Renal cortical epithelial cell (primary cell): Measurements from ENCODE around the gene LUC7L3. TPM values are rescaled to one million over a fixed set of nuclear protein-coding genes. Genes with fewer than 3 reads are reported as not detected.
"Not testable (repeated sequence)": the region's sequence is repeated elsewhere in the genome, so short reads cannot be mapped to it uniquely, and the experiment has no call there.

Source experiments
- DNase-seq: peaks from one replicate; pipeline ENCODE4 v3.0.0-alpha.2; 2011; ENCODE audit warnings: low read depth
- total RNA-seq: library from RNA; depleted of rRNA; stranded (reverse); fragments of >200 nt; gene quantifications from 2 replicates; pipeline ENCODE4 v1.2.3, GENCODE V29; 2014

Gene LUC7L3
- total RNA-seq, 1 donor from 2014 or later = 41.9 TPM

DNA sequence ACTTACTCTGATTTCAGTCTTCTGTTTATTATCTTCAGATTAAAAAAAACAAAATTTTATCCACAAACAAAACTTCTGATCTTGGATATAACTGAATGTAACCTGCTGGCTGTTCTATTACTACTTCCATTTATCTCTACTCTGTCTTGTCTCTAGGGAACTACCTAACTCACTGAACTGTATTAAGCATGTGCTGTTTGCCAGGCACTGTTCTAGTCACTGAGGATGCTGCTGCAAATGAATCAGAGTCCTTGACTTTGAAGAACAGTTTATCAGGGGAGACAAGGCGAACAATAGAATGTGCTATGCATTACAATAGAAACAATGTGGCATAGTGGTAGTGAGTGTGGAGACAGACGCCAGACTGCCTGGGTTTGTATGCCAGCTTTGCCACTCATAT lies 9.4 kb upstream of the LUC7L3 start:
- DNase-seq = no peak

- no peak for DNase-seq
These were observed 8.8 kb upstream of the LUC7L3 start for GRCh38 chr17:50710650-50711049.

- DNase-seq = no peak
These were observed 6.8 kb upstream of the LUC7L3 start for GRCh38 chr17:50712641-50713040.

- DNase-seq = no peak
These were observed 3.9 kb upstream of the LUC7L3 start for GRCh38 chr17:50715471-50715870.

GRCh38 chr17:50719924-50720794 lies 756 bp downstream of the LUC7L3 start:
- no peak for DNase-seq

DNA sequence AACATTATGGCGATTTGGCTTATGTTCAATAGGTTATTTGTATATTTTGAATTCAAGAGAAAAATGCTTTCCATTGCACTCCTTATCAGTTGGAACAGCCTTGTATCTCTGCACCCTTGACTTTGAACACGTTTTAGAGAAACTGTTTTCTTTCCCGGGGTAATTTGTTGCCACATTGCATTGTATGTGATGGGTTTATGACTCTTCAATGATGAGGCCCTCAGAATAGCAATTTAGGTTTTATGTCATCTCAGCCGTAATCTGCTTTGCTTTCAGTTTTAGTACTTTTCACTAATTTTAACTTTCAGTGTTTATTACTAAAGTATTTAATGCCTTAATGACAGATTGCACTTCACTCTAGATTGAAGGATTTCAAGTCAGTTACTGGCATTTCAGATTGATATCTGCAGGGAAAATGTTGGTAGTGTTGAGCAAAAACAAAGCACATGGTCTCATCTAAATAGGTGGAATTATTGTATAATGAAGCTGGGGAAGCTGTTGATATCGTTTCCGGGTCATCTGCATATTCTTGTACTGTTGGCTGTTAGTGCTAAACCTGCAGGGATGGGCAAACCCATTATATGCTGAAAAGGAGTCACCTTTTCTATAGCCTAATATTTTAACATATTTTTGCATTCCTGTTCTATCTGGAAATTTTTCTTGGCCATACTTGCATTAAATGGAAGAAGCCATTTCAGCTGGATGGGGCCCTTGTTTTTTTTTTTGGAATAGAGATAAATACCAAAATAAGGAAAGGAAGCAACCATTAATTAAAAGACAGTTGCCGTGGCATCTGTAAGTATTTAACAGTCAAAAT lies 2.0 kb downstream of the LUC7L3 start:
- DNase-seq = peak; percentile 26

DNA sequence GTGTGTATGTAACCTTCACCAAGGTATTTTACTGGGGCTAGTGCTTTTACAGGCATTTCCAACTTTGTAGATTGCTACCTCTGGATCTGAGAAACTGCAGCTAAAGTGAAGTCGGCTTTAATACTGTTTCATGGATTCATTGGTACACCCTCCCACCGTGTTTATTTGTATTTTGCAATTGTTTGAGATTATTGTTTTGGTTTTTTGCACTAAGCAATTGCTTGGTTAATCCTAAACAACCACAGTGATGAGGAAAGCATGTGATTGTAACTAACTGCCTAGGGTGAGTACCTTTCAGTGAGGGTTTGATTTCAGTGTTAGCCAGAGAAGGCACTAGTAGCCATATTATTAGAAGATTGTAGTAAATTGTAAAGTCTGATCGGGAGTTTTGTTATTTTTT lies 3.3 kb downstream of the LUC7L3 start:
- peak; percentile 49 for DNase-seq

GRCh38 chr17:50724622-50725021 lies 5.2 kb downstream of the LUC7L3 start:
- DNase-seq = not testable (repeated sequence)

DNA sequence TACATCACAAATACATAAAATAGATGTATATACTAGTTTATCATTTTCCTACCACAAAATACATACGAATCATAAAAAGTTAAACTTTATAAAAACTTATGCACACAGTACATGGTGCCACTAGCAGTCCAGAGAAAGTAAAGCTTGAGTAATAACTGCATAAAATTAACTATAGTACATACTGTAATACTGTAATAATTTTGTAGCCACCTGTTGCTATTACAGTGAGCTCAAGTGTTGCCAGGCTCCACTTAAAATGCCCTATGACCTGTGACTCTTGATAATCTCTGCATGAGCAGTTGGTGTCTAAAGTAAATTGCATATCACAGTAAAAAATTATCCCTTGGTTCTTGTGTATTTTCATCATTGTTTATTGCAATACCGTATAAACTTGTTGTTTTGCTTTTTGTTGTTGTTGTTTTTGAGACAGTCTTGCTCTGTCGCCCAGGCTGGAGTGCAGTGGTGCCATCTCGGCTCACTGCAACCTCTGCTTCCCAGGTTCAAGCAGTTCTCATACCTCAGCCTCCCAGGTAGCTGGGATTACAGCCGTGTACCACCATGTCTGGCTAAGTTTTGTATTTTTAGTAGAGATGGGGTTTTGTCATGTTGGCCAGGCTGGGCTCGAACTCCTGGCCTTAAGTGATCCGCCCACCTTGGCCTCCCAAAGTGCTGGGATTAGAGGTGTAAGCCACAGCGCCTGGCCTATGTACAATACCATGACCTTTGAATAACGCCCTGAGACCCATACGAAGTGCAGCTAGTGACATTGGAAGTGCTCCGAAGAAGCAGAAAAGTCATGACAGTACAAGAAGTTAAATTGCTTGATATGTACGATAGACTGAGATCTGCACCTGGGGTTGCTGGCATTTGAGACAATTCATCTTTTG lies 6.6 kb downstream of the LUC7L3 start:
- no peak for DNase-seq

DNA sequence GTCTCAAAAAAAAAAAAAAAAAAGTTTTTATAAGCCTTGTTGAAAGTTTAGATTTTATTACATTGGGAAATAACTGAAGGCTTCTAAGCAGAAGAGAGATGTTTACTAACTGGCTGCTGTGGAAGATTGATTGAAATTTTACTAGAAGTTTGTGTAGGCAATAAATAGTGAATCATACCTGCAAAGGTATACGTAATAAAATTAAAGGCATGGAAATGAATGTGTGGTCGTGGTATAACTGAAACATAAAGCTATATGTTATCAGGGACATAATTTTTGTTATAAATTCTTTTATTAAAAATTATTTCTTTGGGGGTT lies 8.7 kb downstream of the LUC7L3 start:
- no peak for DNase-seq

DNA sequence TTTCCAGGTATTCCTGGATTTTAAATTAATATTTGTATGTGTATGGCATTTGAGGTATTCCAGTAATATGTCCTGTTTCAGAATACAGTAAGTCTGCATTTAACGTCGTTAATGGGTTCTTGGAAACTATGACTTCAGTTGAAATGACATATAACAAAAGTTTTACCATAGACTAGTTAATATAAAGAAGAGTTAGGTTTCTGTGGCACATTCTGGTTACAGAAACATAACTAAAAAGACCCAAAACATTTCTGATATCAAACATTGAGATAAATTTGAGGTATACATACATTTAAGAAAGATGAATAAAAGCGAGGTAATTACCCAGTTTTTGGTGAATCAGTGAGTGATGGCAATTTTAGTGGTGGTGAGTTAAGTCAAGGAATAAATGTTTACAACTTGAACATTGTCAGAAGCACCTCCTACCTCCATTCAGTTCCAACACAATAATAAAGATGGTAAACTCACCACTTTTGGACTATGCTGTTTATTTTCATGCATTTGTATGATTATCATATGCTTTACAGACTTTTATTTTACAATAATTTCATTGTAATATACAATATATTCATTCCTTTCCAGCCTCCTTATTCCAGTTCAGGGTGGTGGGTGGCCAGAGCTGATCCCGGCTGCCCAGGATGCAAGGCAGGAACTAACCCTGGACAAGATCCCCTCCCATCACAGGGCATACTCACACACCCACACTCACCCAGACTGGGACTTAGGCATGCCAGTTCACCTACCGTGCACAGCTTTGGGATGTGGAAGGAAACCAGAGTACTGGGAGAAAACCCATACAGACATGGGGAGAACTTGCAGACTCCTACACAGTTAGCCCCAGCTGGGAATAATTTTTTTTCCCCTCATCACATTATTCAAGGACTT lies 9.7 kb downstream of the LUC7L3 start:
- DNase-seq = no peak

DNA sequence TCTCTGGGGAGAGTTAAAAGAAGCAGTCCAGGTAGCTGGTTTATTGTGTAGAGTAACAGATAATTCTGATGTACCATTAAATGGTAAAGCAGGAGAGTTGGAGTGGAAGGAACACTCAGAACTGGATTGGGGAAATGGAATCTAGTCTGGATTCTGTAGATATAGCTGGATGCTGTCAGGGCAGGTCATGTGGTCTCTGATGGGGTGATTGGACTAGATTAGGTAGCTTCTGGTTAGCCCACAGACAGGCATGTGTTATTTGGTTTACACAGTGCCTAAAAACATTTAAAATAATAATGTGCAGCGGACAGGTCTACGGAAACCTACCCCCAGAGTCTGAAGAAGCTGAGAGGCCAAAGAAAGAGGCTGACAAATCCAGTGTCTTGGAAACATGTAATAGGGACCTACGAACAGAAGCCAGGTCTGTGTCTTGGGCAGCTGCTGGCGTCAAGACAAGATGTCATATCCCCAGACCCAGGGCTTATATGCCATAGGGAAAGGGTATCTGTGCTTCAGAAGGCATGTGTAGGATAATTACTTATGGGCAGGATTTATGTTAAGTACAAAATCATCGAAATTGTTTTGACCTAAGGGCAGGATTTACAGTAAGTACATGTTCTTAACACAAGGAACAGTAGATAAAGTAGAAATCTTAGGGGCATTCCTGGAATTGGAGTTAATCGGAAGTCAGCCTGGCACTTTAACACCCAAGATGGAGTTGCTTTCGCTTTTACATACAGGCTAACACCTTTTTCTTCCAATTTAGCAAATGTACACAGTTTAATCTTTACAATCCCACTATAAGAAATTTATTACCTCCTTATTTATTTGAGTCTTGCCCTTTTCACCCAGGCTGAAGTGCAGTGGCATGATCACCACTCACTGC lies 12.4 kb downstream of the LUC7L3 start:
- DNase-seq = no peak

- DNase-seq = no peak
These were observed 15.9 kb downstream of the LUC7L3 start for GRCh38 chr17:50735287-50735686.

DNA sequence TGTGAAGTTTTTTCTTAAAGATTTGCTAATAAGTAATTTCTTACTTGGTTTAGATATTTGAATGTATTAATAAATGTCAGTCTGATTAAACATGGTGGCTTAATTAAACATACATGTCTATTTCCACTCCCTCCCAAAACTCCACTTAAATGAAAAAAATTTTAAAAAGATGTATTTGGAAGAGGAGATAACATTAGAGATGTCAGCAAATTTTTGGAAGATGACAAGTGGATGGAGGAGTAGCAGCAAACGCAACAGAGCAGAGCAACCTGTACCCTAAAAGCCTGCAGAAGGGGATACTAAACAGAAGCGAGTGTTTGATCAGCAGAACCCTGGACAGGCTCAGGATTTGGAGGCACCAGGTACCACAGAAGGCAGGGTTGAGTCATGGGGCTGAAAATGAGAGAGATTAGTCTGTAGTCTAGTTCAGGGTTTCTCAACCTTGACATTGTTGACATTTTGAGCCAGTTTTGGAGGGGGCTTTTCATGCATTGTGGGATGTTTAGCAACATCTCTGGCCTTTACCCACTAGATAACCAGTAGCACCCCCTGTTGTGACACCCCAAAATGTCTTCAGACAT lies 17.8 kb downstream of the LUC7L3 start:
- no peak for DNase-seq

GRCh38 chr17:50739098-50739497 lies 19.7 kb downstream of the LUC7L3 start:
- no peak for DNase-seq

DNA sequence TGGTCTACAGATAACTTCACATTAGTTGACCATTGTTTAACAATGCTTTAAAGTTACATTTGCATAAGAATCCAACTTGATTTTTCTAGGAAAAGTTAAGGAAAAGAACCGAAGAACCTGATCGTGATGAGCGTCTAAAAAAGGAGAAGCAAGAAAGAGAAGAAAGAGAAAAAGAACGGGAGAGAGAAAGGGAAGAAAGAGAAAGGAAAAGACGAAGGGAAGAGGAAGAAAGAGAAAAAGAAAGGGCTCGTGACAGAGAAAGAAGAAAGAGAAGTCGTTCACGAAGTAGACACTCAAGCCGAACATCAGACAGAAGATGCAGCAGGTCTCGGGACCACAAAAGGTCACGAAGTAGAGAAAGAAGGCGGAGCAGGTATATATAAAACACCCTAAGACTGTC lies 26.2 kb downstream of the LUC7L3 start:
- DNase-seq = no peak

DNA sequence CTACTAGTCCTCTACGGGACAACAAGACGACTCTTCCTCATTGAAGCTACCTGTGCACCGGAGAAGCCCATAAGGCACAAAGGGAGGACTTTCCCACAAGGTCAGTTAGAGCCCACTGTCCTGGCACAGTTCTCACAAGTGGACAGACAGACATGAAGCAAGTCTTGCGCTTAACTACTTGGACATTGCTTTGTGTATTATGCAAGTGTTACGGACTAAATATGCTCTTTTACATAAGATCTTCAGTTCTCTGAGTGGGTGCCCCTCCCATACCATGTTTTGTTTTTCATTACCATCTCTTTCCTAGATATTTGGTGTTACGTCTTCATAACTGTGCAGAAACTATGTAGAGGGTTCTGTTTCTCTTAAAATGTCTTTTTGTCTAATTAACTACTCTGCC lies 29.8 kb downstream of the LUC7L3 start:
- DNase-seq = no peak

GRCh38 chr17:50754521-50754920 lies 35.1 kb downstream of the LUC7L3 start:
- DNase-seq = no peak

- DNase-seq = no peak
These were observed 39.1 kb downstream of the LUC7L3 start for GRCh38 chr17:50758524-50758923.
